ENCODE data around the gene ZNF528.

ZNF528 gene

DNA sequence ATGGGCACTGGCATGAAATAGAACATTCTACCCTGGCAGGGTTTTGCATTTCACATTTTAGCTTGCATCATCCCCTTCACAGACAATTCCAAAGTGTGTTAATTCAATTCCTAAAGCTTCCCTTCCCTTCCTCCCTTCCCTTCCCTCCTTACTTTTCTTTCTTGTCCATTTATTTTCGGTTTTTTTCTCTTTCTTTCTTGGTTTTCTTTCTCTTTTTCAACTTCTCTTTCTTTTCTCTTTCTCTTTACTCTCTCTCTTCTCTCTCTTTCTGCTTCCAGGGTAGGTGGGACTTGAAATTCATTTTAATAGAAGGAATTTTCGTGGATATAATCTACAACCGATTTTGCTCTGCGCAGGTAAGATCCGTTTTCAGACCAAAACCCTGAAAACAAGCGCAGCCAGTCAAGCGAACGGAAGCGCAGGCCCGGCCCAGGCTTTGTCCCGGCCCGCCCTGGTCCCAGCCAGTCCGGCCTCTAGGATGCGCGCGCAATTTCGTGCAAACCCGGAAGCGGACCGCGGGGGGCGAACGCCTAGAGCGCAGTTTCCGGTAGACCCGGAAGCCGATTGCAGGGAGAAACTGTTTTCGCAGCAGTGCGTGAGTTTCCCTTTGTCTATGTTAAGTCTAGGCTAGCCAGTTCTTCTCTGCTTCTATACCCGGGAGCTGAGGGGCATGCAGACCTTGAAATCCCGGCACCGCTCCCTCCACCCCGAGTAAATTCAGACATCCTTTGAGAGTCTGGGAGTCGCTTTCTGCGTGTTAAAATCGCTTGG is at the start of gene ZNF528:
Gene ZNF528, plus strand, starts transcription at position 540 of the 771 bp plus-strand sequence. CDS start 4,165 bp downstream, outside the sequence.
- peak; percentile 63 for DNase-seq

DNA sequence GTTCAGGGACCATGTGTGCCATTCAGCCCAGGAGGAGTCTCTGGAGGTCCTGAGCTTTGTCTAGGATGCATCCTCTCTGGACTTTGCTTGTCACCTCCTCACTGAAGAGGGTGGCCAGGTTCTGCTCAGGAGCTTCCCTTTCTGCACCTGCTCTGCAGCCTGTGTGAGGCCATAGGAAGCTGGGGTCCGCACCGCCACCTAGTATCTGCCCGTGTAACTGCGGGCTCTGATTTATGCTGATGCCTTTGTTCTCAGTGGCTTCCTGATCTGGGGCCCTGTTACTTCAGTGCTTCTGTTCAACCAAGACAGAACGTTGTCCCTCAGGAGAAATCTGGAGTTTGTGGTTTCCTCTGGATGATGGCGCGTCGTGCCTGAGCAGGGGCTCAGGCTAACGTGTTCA is 46.1 kb upstream of the ZNF528 start:
- no peak for DNase-seq

GRCh38 chr19:52366414-52366824 is 31.2 kb upstream of the ZNF528 start:
- DNase-seq, result no peak

- DNase-seq, result peak; percentile 12
These were observed 27.9 kb upstream of the ZNF528 start, which contains the start of gene ZNF880 for GRCh38 chr19:52369559-52370340. Gene ZNF880, plus strand, starts transcription at chr19:52369923. Its CDS starts 43 bp downstream, at chr19:52369966.

- DNase-seq, result no peak
These were observed 27.3 kb upstream of the ZNF528 start for GRCh38 chr19:52370341-52370710.

DNA sequence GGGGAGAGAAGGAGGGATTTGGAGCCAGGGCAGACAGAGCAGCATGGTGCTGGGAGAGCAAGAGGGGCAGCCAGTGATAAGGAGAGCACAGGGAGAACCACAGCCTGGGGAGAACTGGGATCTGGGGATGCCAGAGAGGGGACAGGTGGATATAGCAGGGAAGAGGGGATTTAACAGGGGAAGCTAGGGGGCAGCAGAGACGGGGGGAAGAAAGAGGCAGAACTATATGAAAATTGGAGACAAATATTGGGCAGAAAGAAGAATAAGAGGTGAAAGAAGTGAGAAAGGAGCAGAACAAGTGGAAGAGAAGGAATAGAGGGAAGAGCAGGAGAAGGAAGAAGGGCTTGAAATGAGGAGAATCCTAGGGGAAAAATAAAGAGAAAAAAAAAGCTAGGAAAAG is 6.5 kb upstream of the ZNF528 start:
- no peak for DNase-seq

- no peak for DNase-seq
These were observed 412 bp downstream of the ZNF528 start for GRCh38 chr19:52398081-52398441.

DNA sequence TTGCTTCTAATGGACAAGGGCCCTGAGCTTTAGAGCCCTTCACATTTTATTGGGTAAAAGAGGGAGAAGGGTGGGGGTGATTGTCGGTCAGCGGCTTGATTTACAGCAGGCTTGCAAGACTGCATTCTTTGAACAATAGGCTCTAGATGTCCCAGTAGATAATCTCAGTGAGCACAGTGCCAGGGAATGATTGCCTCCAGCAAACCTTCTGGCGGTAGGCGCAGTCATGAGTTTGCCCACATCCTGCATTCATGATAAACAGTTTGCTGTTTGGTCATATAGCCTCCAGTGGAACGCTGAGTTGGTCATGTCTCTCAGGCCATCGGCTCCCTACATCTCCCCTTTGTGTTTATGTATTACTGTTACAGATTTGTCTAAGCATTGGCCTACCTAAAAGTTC is 12.6 kb downstream of the ZNF528 start:
- no peak for DNase-seq

- DNase-seq, result no peak
These were observed 18.1 kb downstream of the ZNF528 start for GRCh38 chr19:52415711-52416110.

- DNase-seq, result no peak
These were observed 31.3 kb downstream of the ZNF528 start, which contains the start of gene ZNF534 for GRCh38 chr19:52428937-52429336. Gene ZNF534, plus strand, starts transcription at chr19:52429148. Its CDS starts 2,327 bp downstream, at chr19:52431475.

- DNase-seq, result no peak
These were observed 44.5 kb downstream of the ZNF528 start for GRCh38 chr19:52442179-52442578.

DNA sequence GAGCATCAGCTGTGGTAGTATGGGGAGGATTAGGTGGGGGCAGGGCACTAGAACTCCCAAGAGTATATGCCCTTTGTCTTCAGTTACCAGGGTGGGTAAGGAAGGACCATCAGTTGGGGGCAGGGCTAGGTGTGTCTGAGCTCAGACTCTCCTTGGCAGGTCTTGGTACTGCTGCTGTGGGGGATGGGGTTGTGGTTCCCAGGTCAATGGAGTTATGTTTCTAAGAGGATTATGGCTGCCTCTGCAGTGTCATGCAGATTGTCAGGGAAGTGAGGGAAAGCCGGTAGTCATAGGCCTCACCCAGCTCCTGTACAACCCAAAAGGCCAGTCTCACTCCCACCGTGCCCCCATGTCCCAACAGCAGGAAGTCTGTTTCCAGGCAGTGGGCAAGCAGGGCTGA is 46.9 kb downstream of the ZNF528 start:
- no peak for DNase-seq

DNA sequence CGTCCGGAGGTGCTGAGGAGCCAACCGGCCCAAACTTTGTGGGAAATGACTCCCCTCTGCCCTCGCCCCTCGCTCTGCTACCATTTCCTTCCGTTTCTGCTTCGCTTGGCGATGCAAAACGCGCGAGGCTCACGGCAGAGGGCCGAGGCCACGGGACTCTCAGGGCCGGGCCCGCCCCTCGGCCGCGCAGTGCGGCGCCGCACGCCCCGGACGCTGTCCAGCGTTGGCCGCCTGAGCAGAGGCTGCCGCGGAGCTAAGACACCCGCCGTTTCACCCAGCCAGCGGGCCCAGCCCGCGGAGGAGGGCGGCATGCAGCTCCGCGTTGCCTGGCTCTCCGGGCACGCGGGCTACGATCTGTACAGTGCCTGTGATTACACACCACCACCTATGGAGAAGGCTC is 53.6 kb downstream of the ZNF528 start:
- DNase-seq, result no peak

GRCh38 chr19:52453324-52454094 is 55.9 kb downstream of the ZNF528 start, which contains the start of gene ZNF578:
Gene ZNF578, plus strand, starts transcription at chr19:52453553. Its CDS starts 48,293 bp downstream, at chr19:52501846.
- DNase-seq, result no peak

GRCh38 chr19:52464798-52465470 is 67.3 kb downstream of the ZNF528 start:
- DNase-seq, result no peak

Measured in NCI-H2107 (cell line).